GM23338 (cell line): ENCODE measurements around the gene STRIP1. TPM values are rescaled to one million over a fixed set of nuclear protein-coding genes. Genes with fewer than 3 reads are reported as not detected.

Experiments used
- ATAC-seq: fragments of 200-7000 bp; cut with Tn5 transposase; 3 replicates; pipeline ENCODE4 v1.9.1; 2020
- DNase-seq: peaks from one replicate; pipeline ENCODE4 v3.0.0-alpha.2; 2015; ENCODE audit warnings: low spot score
- H2AFZ ChIP-seq: fragments of 200-600 bp; sonication (generic); 2 replicates; pipeline ENCODE4 v1.8.0; 2016; ENCODE audit warnings: antibody characterized with exemption, mild to moderate bottlenecking, moderate library complexity
- H3F3A ChIP-seq: fragments of 200-600 bp; sonication (generic); replicated peaks from 2 replicates; pipeline ENCODE4 v1.8.0; 2017; ENCODE audit warnings: antibody characterized with exemption, mixed run types, low read depth
- H3K27ac ChIP-seq: fragments of 200-600 bp; sonication (generic); 2 replicates; pipeline ENCODE4 v1.6.1; 2016; ENCODE audit warnings: low read depth
- H3K27me3 ChIP-seq: fragments of 200-600 bp; sonication (generic); 2 replicates; pipeline ENCODE4 v1.8.0; 2016; ENCODE audit warnings: mild to moderate bottlenecking, mixed run types, moderate library complexity; ENCODE audit not compliant: insufficient read depth
- H3K36me3 ChIP-seq: fragments of 200-600 bp; sonication (generic); 2 replicates; pipeline ENCODE4 v1.8.0; 2016; ENCODE audit warnings: mild to moderate bottlenecking; ENCODE audit not compliant: insufficient read depth
- H3K4me1 ChIP-seq: fragments of 200-600 bp; sonication (generic); 2 replicates; pipeline ENCODE4 v1.8.0; 2016; ENCODE audit warnings: mild to moderate bottlenecking, moderate library complexity; ENCODE audit not compliant: insufficient read depth
- H3K4me2 ChIP-seq: fragments of 200-600 bp; sonication (generic); 2 replicates; pipeline ENCODE4 v1.7.1; 2017; ENCODE audit warnings: mixed run types
- H3K4me3 ChIP-seq: fragments of 200-600 bp; sonication (generic); 2 replicates; pipeline ENCODE4 v1.6.1; 2016; ENCODE audit warnings: mixed run types
- H3K79me2 ChIP-seq: fragments of 200-600 bp; sonication (generic); replicated peaks from 2 replicates; pipeline ENCODE4 v1.8.0; 2017; ENCODE audit warnings: mild to moderate bottlenecking; ENCODE audit not compliant: insufficient read depth
- H3K9me2 ChIP-seq: fragments of 200-600 bp; sonication (generic); 2 replicates; pipeline ENCODE4 v1.8.0; 2017; ENCODE audit not compliant: insufficient read depth
- H4K20me1 ChIP-seq: fragments of 200-600 bp; sonication (generic); replicated peaks from 2 replicates; pipeline ENCODE4 v1.8.0; 2017; ENCODE audit warnings: mild to moderate bottlenecking; ENCODE audit not compliant: insufficient read depth
- H3K27ac Mint-ChIP-seq: 2 replicates; pipeline ENCODE4 v1.8.0; 2020; ENCODE audit warnings: inconsistent platforms, mild to moderate bottlenecking, moderate library complexity, mixed read lengths
- H3K27me3 Mint-ChIP-seq: 3 replicates; pipeline ENCODE4 v1.8.0; 2022; ENCODE audit warnings: low read depth, mild to moderate bottlenecking, moderate library complexity, mixed read lengths, inconsistent platforms; ENCODE audit not compliant: insufficient read depth, poor library complexity
- H3K36me3 Mint-ChIP-seq: 3 replicates; pipeline ENCODE4 v1.8.0; 2021; ENCODE audit warnings: low read depth, mild to moderate bottlenecking, inconsistent platforms, moderate library complexity, mixed read lengths
- H3K4me1 Mint-ChIP-seq: 3 replicates; pipeline ENCODE4 v1.8.0; 2020; ENCODE audit warnings: mild to moderate bottlenecking, inconsistent platforms, mixed read lengths
- H3K4me3 Mint-ChIP-seq: 3 replicates; pipeline ENCODE4 v1.8.0; 2021; ENCODE audit warnings: moderate library complexity, mild to moderate bottlenecking, inconsistent platforms, mixed read lengths
- H3K9me3 Mint-ChIP-seq: 3 replicates; pipeline ENCODE4 v1.8.0; 2020; ENCODE audit warnings: moderate library complexity, mild to moderate bottlenecking, inconsistent platforms, mixed read lengths
- CREB1 ChIP-seq: fragments of 250-450 bp; sonication (Bioruptor Pico); IDR thresholded peaks from 2 replicates; pipeline ENCODE4 v1.5.0; 2020; ENCODE audit warnings: low read depth, mild to moderate bottlenecking, moderate library complexity
- EZH2 ChIP-seq: fragments of 200-600 bp; sonication (generic); IDR thresholded peaks from one replicate; pipeline ENCODE4 v1.8.0; 2017; ENCODE audit warnings: antibody characterized with exemption, mild to moderate bottlenecking, low read depth; ENCODE audit not compliant: unreplicated experiment
- EZH2phosphoT487 ChIP-seq: fragments of 200-600 bp; sonication (generic); IDR thresholded peaks from one replicate; pipeline ENCODE4 v1.8.1; 2018; ENCODE audit warnings: antibody characterized with exemption; ENCODE audit not compliant: unreplicated experiment
- JUNB ChIP-seq: IDR thresholded peaks from one replicate; pipeline ENCODE4 v1.6.1; 2016; ENCODE audit warnings: antibody characterized with exemption; ENCODE audit not compliant: unreplicated experiment
- NANOG ChIP-seq: IDR thresholded peaks from 2 replicates; pipeline ENCODE4 v1.6.1; 2016; ENCODE audit warnings: antibody characterized with exemption, borderline replicate concordance
- POLR2AphosphoS5 ChIP-seq: IDR thresholded peaks from 2 replicates; pipeline ENCODE4 v1.6.1; 2016; ENCODE audit warnings: antibody characterized with exemption, low read depth
- REST ChIP-seq: IDR thresholded peaks from one replicate; pipeline ENCODE4 v1.6.1; 2018; ENCODE audit warnings: antibody characterized with exemption; ENCODE audit not compliant: unreplicated experiment
- STAT1 ChIP-seq: IDR thresholded peaks from one replicate; pipeline ENCODE4 v1.6.1; 2016; ENCODE audit warnings: antibody characterized with exemption; ENCODE audit not compliant: unreplicated experiment
- ZNF114 ChIP-seq: fragments of 250-450 bp; sonication (Bioruptor Pico); IDR thresholded peaks from 2 replicates; pipeline ENCODE4 v1.5.0; 2020; ENCODE audit warnings: mild to moderate bottlenecking, moderate library complexity
- ZNF331 ChIP-seq: fragments of 250-450 bp; sonication (Bioruptor Pico); IDR thresholded peaks from 2 replicates; pipeline ENCODE4 v1.5.0; 2020; ENCODE audit warnings: low read depth, mild to moderate bottlenecking, moderate library complexity
- ZNF462 ChIP-seq: fragments of 250-450 bp; sonication (Bioruptor Pico); IDR thresholded peaks from 2 replicates; pipeline ENCODE4 v1.5.0; 2020; ENCODE audit warnings: mild to moderate bottlenecking, moderate library complexity
- polyA plus RNA-seq: library from polyadenylated mRNA; unstranded; fragments of >200 nt; fragmentation: Nextera tagmentation; extraction: Ambion mirVana; gene quantifications from 2 replicates; pipeline ENCODE4 v1.2.1, GENCODE V29; 2016
- total RNA-seq: library from RNA; depleted of rRNA; stranded (reverse); fragments of >200 nt; shearing (Covaris generic); gene quantifications from 2 replicates; pipeline ENCODE4 v1.2.3, GENCODE V29; 2014
- TF ChIP-seq, protein P1 (sequence below): IDR thresholded peaks from 2 replicates; pipeline ENCODE4 v1.6.1; 2016; ENCODE audit warnings: antibody characterized with exemption
- TF ChIP-seq, protein P2 (sequence below), 2 experiments: fragments of 200-600 bp in 1 of 2; sonication (generic) in 1 of 2; conservative IDR thresholded peaks; 2 replicates each; pipeline versions ENCODE4 v1.5.1 to v1.6.1; 2016 to 2017; ENCODE audit warnings: antibody characterized with exemption in 2 of 2, low read depth in 2 of 2, mild to moderate bottlenecking in 2 of 2, moderate library complexity in 1 of 2

STRIP1 gene
- total and polyA plus RNA-seq, 2 experiments from 2014 or later: 17.2 to 50.6 TPM

- Histone ChIP-seq H3K27me3 (no peaks in the 10 kb centered on the region), H3K4me1 (no peaks in the 10 kb centered on the region), H3K79me2 (no peaks in the 10 kb centered on the region), H3K9me2 (no peaks in the 10 kb centered on the region), H2AFZ (no peak overlapping the region), H3F3A (no peaks in the 10 kb centered on the region), H4K20me1 (no peaks in the 10 kb centered on the region), H3K36me3 (no peaks in the 10 kb centered on the region), H3K4me2 (no peak overlapping the region), H3K4me3 (no peak overlapping the region), H3K27ac (no peak overlapping the region)
- Mint-ChIP-seq H3K27me3 (peaks cover 18% of the 10 kb centered on the region), H3K9me3 (no peaks in the 10 kb centered on the region), H3K4me1 (0 out of 3 replicates have a peak, but pooled peaks cover 3% of the 10 kb centered on the region), H3K36me3 (no peaks in the 10 kb centered on the region), H3K27ac (no peak overlapping the region), H3K4me3 (no peak overlapping the region)
- ATAC-seq: no peak
- TF ChIP-seq ZNF114 (CRISPR knock-in tag) (no peak), EZH2phosphoT487 (no peak), CREB1 (CRISPR knock-in tag) (no peak), JUNB (no peak), ZNF331 (CRISPR knock-in tag) (no peak), STAT1 (no peak), EZH2 (no peak), NANOG (no peak), ZNF462 (CRISPR knock-in tag) (no peak), REST (no peak), POLR2AphosphoS5 (no peak)
- TF ChIP-seq, protein P1, sequence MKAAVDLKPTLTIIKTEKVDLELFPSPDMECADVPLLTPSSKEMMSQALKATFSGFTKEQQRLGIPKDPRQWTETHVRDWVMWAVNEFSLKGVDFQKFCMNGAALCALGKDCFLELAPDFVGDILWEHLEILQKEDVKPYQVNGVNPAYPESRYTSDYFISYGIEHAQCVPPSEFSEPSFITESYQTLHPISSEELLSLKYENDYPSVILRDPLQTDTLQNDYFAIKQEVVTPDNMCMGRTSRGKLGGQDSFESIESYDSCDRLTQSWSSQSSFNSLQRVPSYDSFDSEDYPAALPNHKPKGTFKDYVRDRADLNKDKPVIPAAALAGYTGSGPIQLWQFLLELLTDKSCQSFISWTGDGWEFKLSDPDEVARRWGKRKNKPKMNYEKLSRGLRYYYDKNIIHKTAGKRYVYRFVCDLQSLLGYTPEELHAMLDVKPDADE: no peak
- TF ChIP-seq, protein P2, sequence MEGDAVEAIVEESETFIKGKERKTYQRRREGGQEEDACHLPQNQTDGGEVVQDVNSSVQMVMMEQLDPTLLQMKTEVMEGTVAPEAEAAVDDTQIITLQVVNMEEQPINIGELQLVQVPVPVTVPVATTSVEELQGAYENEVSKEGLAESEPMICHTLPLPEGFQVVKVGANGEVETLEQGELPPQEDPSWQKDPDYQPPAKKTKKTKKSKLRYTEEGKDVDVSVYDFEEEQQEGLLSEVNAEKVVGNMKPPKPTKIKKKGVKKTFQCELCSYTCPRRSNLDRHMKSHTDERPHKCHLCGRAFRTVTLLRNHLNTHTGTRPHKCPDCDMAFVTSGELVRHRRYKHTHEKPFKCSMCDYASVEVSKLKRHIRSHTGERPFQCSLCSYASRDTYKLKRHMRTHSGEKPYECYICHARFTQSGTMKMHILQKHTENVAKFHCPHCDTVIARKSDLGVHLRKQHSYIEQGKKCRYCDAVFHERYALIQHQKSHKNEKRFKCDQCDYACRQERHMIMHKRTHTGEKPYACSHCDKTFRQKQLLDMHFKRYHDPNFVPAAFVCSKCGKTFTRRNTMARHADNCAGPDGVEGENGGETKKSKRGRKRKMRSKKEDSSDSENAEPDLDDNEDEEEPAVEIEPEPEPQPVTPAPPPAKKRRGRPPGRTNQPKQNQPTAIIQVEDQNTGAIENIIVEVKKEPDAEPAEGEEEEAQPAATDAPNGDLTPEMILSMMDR (conservative IDR thresholded peaks at IDR 0.05; ENCODE audit: low read depth in 2 of 2): no peak
- no peak for DNase-seq
Observed at GRCh38 chr1:110102081-110102480, 67.7 kb downstream of the STRIP1 start.
